ENCODE measurements around the gene MAPK1IP1L. TPM values are rescaled to one million over a fixed set of nuclear protein-coding genes. Genes with fewer than 3 reads are reported as not detected.
A peak's percentile ranks its signal among the peaks of the same experiment; 100 is the strongest.

MAPK1IP1L gene
- total RNA-seq, 2 donors from 2014 or later, result 51.3 to 137 TPM

GRCh38 chr14:55025948-55026347 is 25.5 kb upstream of the MAPK1IP1L start:
- no peaks in the 10 kb centered on the region for H3K9me3 ChIP-seq
- H3K4me1 ChIP-seq (replicated peaks), result no peaks in the 10 kb centered on the region
- intact Hi-C loops (cut with DNase I), result loop anchor here (2.0 kb wide), 1 partner anchor 25 kb away; the partner anchor contains the start of gene MAPK1IP1L
- H3K27ac ChIP-seq, result no peak overlapping the region
- DNase-seq (ENCODE audit: low spot score), result no peak
- TF ChIP-seq POLR2A (IDR thresholded peaks at IDR 0.05) (no peak), POLR2AphosphoS5 (IDR thresholded peaks at IDR 0.05) (no peak)
- TF ChIP-seq, protein P1, sequence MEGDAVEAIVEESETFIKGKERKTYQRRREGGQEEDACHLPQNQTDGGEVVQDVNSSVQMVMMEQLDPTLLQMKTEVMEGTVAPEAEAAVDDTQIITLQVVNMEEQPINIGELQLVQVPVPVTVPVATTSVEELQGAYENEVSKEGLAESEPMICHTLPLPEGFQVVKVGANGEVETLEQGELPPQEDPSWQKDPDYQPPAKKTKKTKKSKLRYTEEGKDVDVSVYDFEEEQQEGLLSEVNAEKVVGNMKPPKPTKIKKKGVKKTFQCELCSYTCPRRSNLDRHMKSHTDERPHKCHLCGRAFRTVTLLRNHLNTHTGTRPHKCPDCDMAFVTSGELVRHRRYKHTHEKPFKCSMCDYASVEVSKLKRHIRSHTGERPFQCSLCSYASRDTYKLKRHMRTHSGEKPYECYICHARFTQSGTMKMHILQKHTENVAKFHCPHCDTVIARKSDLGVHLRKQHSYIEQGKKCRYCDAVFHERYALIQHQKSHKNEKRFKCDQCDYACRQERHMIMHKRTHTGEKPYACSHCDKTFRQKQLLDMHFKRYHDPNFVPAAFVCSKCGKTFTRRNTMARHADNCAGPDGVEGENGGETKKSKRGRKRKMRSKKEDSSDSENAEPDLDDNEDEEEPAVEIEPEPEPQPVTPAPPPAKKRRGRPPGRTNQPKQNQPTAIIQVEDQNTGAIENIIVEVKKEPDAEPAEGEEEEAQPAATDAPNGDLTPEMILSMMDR (IDR thresholded peaks at IDR 0.05), result no peak
- H3K4me3 ChIP-seq, result peak overlapping the region in 1 of 2 donors; percentile 74
- 20% methylated on average over 7 of the region's 7 CpGs for WGBS
- H3K36me3 ChIP-seq, result no peaks in the 10 kb centered on the region
- no peaks in the 10 kb centered on the region for H3K27me3 ChIP-seq (replicated peaks; ENCODE audit: insufficient read depth)

DNA sequence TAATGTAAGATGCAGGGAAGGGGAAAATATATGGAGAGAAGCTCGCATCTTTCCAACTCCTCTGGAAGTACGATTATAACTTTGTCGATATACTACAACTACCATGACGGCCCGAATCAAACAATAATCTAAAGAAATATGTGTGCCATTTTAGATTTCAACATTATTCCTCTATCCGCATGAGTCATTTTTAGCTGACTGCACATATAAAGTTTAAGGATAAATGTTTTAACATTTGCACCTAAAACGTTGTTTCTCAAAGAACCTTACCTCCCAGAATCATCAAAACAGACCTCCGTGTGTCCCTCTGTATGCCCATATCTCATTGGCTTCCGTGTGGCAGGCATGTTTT is 25.0 kb upstream of the MAPK1IP1L start:
- TF ChIP-seq POLR2A (IDR thresholded peaks at IDR 0.05) (no peak), POLR2AphosphoS5 (IDR thresholded peaks at IDR 0.05) (no peak)
- TF ChIP-seq, protein P1 (IDR thresholded peaks at IDR 0.05), result no peak
- no peak for DNase-seq (ENCODE audit: low spot score)
- WGBS, result 1% methylated on average over 9 of the region's 9 CpGs

GRCh38 chr14:55026793-55027561 is 24.5 kb upstream of the MAPK1IP1L start, which contains the start of the genes SOCS4 and WDHD1:
Gene SOCS4 (plus strand): TSS chr14:55027236. CDS start chr14:55043042, 15,806 bp downstream.
Gene WDHD1 (minus strand): TSS chr14:55027099. CDS start chr14:55026787, 312 bp downstream.
- no peaks in the 10 kb centered on the region for H3K36me3 ChIP-seq
- no peaks in the 10 kb centered on the region for H3K4me1 ChIP-seq (replicated peaks)
- H3K27ac ChIP-seq, result peak within 1 kb of the TSS; percentile 70 to 75
- TF ChIP-seq, protein P1 (IDR thresholded peaks at IDR 0.05), result peak in 2 of 4 experiments; percentile 40 to 47
- peak; percentile 65 for TF ChIP-seq POLR2A (IDR thresholded peaks at IDR 0.05)
- peak; percentile 97 for TF ChIP-seq POLR2AphosphoS5 (IDR thresholded peaks at IDR 0.05)
- WGBS, result under 1% methylated on average over 53 of the region's 56 CpGs
- H3K4me3 ChIP-seq, result peak within 1 kb of the TSS; percentile 58 to 74
- intact Hi-C loops (cut with DNase I), result loop anchor here (2.0 kb wide), 1 partner anchor 24 kb away; the partner anchor contains the start of gene MAPK1IP1L
- H3K9me3 ChIP-seq, result no peaks in the 10 kb centered on the region
- peak; percentile 92 for DNase-seq (ENCODE audit: low spot score)
- H3K27me3 ChIP-seq (replicated peaks; ENCODE audit: insufficient read depth), result no peaks in the 10 kb centered on the region

More for the DNA sequence above, 25.0 kb upstream of the MAPK1IP1L start:
- Histone ChIP-seq H3K36me3 (no peaks in the 10 kb centered on the region), H3K27me3 (replicated peaks; ENCODE audit: insufficient read depth) (no peaks in the 10 kb centered on the region), H3K27ac (peak overlapping the region; percentile 70 to 75), H3K4me3 (peak overlapping the region; percentile 58 to 74), H3K4me1 (replicated peaks) (no peaks in the 10 kb centered on the region), H3K9me3 (no peaks in the 10 kb centered on the region)
- intact Hi-C loops (cut with DNase I), result loop anchor here (2.0 kb wide), 1 partner anchor 24 kb away; the partner anchor contains the start of gene MAPK1IP1L

DNA sequence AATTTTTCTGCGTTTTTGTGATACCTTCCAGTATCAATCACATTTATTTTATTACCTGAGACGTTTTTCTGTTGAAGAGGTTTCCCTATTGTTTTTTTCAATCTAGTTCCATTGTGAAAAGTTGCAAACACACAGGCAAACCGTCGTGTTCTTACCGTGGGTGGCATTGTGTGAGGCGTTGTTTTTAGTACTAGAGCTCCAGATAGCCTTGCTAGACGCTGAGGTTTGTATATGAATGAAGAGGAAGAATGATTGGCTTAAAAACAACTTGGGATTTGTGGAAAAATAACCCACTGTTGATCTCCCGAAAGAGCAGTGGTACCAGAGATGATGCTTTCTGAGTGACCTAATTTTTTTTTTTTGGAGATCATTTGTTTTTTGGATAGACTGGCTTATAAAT is 23.4 kb upstream of the MAPK1IP1L start:
- H3K27ac ChIP-seq, result no peak overlapping the region
- 3% methylated on average over 8 of the region's 8 CpGs for WGBS
- H3K27me3 ChIP-seq (replicated peaks; ENCODE audit: insufficient read depth), result no peaks in the 10 kb centered on the region

More for the DNA sequence above, 23.4 kb upstream of the MAPK1IP1L start:
- TF ChIP-seq POLR2AphosphoS5 (IDR thresholded peaks at IDR 0.05), result no peak
- TF ChIP-seq POLR2A (IDR thresholded peaks at IDR 0.05), result no peak
- TF ChIP-seq, protein P1 (IDR thresholded peaks at IDR 0.05), result no peak
- intact Hi-C loops (cut with DNase I), result no loop called here
- no peak for DNase-seq (ENCODE audit: low spot score)
- peak overlapping the region; percentile 58 to 74 for H3K4me3 ChIP-seq
- H3K4me1 ChIP-seq (replicated peaks), result no peaks in the 10 kb centered on the region
- no peaks in the 10 kb centered on the region for H3K36me3 ChIP-seq
- H3K9me3 ChIP-seq, result no peaks in the 10 kb centered on the region

Data from prostate gland (tissue), 2 donors.